Endometrial microvascular endothelial cells (primary cell): ENCODE data around the gene LSM7. TPM values are rescaled to one million over a fixed set of nuclear protein-coding genes. Genes with fewer than 3 reads are reported as not detected.

Source experiments
- in situ Hi-C: cut with HindIII; loops from 2 replicates; pipeline ENCODE4 v1.10.0; 2017; ENCODE audit warnings: low sequenced_read_pairs, low pct_unique_long_range_greater_than_20kb; ENCODE audit errors: inconsistent ontology term
- total RNA-seq: library from RNA; depleted of rRNA; stranded (reverse); fragments of >200 nt; gene quantifications from one replicate; pipeline ENCODE4 v1.2.3, GENCODE V29; 2015; ENCODE audit errors: inconsistent ontology term

Gene LSM7
- total RNA-seq, 1 donor from 2014 or later, result 132 TPM

GRCh38 chr19:2327773-2328400, 499 bp downstream of the LSM7 start:
- in situ Hi-C loops, result no loop called here

DNA sequence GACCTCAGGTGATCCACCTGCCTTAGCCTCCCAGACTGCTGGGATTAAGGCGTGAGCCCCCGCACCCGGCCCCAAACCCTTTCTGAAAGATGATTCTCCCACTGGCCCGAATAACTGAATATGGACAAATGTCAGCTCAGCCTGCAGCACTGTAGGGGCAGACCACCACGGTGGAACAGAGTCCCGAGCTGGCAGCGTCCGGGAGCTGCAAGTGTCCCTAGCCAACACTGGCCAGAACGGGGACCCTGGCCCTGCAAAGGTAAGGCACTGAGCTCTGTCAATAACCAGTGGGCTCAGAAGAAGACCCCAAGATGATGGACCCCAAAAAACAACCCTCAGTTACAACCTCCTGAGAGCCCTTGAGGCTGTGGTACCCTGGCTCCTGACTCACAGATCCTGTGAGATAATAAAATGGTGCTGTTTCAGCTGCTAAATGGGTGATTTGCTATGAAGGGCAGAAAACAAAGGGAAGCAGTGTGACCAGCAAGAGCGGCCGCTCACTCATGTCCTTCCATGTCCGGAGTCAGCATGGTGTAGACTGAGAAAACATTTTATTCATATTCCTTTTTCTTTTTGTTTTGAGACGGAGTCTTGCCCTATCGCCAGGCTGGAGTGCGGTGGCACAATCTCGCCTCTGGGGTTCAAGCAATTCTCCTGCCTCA, 1.6 kb downstream of the LSM7 start:
- in situ Hi-C loops, result no loop called here

DNA sequence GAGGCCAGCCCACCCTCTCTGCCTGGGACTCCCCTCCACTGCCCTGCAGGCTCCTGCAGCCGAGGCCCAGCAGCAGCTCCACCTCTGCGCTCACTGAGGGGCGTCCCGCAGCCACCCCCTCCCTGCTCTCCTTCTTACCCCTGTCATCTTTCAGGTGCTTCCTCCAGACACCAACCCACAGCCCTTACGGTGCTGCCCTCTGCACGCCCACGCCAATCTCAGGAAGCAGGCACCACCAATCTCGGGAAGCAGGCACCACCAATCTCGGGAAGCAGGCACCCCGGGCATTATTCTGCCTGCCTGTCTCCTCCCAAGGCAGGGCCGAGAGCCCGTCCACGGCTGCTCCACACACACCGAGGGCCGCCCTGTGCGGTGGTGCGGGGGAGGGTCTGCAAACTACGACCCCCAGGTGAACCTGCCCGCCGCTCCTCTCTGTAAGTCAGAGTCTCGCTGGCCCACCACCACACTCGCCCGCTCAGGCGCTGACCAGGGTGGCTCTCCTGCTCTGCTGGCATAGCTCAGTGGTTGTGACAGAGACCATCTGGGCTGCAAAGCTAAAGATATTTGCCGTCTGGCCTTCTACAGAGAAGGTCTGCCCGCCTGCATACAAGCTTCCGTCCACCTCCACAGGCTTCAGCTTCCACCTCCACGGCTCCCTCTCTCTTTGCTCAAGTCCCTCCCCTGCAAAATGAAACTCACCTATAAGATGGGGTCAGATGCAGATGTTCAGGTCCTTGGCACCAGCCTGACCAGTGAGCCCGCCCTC, 2.9 kb downstream of the LSM7 start:
- in situ Hi-C loops, result no loop called here

GRCh38 chr19:2324220-2324948, 4.0 kb downstream of the LSM7 start:
- in situ Hi-C loops, result no loop called here

- in situ Hi-C loops, result no loop called here
Measured at GRCh38 chr19:2323707-2324106, 4.7 kb downstream of the LSM7 start.

- in situ Hi-C loops, result no loop called here
Measured at GRCh38 chr19:2321565-2322283, 6.7 kb downstream of the LSM7 start.

DNA sequence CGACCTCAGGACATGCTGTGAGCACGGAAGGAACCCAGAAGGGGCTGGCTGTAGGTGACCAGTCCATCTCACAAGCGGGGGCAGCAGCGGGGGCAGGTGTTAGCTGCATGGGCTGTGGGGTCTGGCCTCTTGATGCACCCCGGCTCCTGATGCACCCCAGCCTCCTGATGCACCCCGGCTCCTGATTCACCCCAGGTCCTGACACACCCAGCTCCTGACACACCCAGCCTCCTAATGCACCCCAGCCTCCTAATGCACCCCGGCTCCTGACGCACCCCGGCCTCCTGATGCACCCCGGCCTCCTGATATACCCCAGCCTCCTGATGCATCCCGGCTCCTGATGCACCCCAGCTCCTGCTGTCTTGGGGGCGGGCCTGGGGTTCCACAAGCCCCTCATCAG, 7.4 kb downstream of the LSM7 start:
- in situ Hi-C loops, result no loop called here

DNA sequence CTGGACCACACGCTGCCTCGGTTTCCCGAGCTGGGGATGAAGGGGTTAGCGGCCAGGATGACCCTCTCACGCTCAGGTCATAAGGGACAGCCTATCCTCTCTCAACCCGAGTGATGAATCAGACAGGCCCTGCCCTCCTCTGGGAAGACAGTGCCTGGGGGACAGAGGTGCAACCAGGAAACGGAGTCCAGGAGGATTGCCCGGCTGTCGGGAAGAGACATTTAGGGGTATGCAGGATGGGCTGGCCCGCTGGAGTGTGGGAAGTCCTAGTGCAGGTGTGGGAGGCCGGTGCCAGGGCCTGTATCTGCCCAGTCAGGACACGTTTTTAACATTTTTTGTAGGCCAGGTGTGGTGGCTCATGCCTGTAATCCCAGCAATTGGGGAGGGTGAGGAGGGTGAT, 8.3 kb downstream of the LSM7 start:
- in situ Hi-C loops, result no loop called here

- in situ Hi-C loops, result no loop called here
Measured at GRCh38 chr19:2319551-2319950, 8.8 kb downstream of the LSM7 start.

GRCh38 chr19:2318923-2319322, 9.5 kb downstream of the LSM7 start:
- in situ Hi-C loops, result no loop called here

DNA sequence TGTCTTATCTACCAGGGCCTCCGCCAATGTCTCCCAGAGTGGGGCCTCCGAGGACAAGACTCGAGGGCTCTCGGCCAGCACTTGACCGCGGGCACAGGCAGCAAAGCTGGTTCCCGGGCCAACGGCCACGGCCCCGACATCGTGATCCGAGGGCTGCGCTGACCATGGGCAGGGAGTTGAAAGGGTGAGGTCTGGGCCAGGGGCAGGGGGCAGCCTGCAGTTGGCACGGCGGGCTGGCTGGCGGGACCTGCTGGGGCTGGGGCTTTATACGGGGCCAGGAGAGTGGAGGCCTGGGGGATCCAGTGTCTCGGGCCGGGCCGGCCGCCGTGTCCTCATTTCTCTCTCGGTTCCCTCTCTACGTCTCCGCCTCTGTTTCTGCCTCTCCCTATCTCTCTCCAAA, 10.6 kb downstream of the LSM7 start:
- in situ Hi-C loops, result no loop called here

DNA sequence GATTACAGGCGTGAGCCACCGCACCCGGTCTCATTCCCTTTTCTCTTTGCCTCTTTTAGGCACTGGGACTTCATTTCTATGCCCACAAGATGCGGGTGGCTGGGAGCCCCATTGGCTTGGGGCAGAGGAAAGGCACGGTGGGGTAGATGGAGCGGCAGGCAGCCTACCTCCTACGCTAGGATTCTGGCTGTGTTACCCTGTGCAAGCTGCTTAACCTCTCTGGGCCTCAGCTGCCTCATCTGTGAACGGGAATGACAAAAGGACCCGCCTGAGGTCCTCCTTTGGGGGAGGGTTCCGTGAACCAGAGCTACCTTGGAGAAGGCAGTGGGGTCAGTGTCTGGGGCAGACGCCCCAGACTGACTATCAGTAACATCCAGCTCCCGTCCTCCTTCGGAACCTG, 11.1 kb downstream of the LSM7 start:
- in situ Hi-C loops, result no loop called here

DNA sequence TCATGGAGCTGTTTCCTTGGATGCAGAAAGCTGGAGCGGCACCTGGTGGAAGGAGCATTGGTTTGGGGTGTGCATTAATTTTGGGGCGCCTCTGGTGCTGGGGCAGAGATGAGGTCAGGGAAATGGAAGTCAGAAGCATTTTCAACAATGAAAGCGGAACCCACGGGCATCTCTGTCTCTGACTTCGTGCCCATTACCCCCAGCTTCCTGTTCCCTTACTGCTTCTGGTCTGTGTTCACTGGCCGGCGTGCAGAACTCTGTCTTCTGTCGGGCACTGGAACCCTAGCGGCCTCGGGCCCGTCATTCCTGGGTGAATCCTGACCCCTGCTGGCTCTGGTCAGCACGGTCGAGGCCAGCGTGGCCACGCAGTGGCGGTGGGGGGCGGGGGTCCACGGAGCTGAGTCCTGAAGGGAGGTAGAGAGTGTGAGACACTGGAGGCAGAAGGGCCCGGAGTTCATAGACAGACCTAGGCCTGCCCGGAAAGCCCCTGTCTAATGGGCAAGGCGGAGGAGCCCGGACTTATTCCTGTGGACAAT, 12.5 kb downstream of the LSM7 start:
- in situ Hi-C loops, result no loop called here

DNA sequence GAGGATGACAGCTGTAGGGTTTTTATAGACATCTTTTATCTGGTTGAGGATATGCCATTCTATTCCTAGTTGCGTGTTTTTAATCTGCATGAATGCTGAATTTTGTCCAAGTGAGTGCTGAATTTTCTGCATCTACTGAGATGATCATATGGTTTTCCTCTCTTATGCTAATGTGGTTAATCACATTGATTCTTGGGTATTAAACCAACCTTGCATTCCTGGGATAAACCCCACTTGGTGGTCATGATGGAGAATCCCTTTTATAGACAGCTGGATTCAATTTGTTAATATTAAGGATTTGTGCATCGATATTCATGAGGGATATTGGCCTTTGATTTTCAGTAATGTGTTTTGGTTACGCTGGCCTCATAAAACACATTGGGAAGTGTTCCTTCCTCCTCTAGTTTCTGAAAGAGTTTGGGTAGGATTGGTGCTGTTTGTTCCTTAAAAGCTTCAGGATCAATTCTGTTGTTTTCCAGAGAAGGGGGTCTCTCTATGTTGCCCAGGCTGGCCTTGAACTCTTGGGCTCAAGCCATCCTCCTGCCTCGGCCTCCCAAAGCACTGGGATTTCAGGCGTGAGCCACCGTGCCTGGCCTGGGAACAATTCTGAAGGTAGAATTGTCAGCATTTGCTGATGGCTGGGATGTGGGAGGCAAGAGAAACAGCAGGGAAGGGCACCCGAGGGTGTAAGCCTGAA, 13.1 kb downstream of the LSM7 start:
- in situ Hi-C loops, result no loop called here

- in situ Hi-C loops, result no loop called here
Measured at GRCh38 chr19:2312820-2313501, 15.4 kb downstream of the LSM7 start.

GRCh38 chr19:2311093-2311492, 17.3 kb downstream of the LSM7 start:
- in situ Hi-C loops, result no loop called here

GRCh38 chr19:2309734-2310362, 18.5 kb downstream of the LSM7 start:
- in situ Hi-C loops, result no loop called here
